ENCODE measurements around the gene APRT.

GRCh38 chr16:88789594-88789993 lies 22.1 kb downstream of the APRT start:
- no peak for TF ChIP-seq EZH2 (IDR thresholded peaks at IDR 0.05; ENCODE audit: borderline replicate concordance, low read depth, low read length, poor library complexity, severe bottlenecking)
- TF ChIP-seq CTCF (conservative IDR thresholded peaks at IDR 0.05; ENCODE audit: low read depth, low read length): no peak
